ENCODE results near the gene CC2D1A.

GRCh38 chr19:13956365-13956744 is 50.4 kb downstream of the CC2D1A start:
- no peak for TF ChIP-seq POLR2A (IDR thresholded peaks at IDR 0.05)
- TF ChIP-seq, protein P1, sequence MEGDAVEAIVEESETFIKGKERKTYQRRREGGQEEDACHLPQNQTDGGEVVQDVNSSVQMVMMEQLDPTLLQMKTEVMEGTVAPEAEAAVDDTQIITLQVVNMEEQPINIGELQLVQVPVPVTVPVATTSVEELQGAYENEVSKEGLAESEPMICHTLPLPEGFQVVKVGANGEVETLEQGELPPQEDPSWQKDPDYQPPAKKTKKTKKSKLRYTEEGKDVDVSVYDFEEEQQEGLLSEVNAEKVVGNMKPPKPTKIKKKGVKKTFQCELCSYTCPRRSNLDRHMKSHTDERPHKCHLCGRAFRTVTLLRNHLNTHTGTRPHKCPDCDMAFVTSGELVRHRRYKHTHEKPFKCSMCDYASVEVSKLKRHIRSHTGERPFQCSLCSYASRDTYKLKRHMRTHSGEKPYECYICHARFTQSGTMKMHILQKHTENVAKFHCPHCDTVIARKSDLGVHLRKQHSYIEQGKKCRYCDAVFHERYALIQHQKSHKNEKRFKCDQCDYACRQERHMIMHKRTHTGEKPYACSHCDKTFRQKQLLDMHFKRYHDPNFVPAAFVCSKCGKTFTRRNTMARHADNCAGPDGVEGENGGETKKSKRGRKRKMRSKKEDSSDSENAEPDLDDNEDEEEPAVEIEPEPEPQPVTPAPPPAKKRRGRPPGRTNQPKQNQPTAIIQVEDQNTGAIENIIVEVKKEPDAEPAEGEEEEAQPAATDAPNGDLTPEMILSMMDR (IDR thresholded peaks at IDR 0.05): no peak

All from body of pancreas (tissue), 4 donors.